ENCODE measurements around the gene COL6A2. TPM values are rescaled to one million over a fixed set of nuclear protein-coding genes. Genes with fewer than 3 reads are reported as not detected.

The COL6A2 gene
- total RNA-seq, 1 donor from 2014 or later, result 5.2 TPM

- no peaks in the 10 kb centered on the region for H3K4me1 Mint-ChIP-seq
- no peak overlapping the region for H2AFZ ChIP-seq (replicated peaks)
- H3K27me3 Mint-ChIP-seq (ENCODE audit: insufficient read depth, low read depth), result no peaks in the 10 kb centered on the region
- no peak for DNase-seq (ENCODE audit: low spot score)
- H3K36me3 ChIP-seq, result no peaks in the 10 kb centered on the region
- H3K4me1 ChIP-seq, result no peaks in the 10 kb centered on the region
- no peaks in the 10 kb centered on the region for H3K79me2 ChIP-seq (ENCODE audit: low read depth)
- H3K9me3 ChIP-seq (ENCODE audit: low read depth), result no peaks in the 10 kb centered on the region
- H4K20me1 ChIP-seq (ENCODE audit: low read depth), result no peaks in the 10 kb centered on the region
- no peaks in the 10 kb centered on the region for H3K27me3 ChIP-seq
- H3K4me3 ChIP-seq, result no peak overlapping the region
- TF ChIP-seq CTCF (IDR thresholded peaks at IDR 0.05) (no peak), EZH2phosphoT487 (IDR thresholded peaks at IDR 0.05) (no peak)
- H3K27ac ChIP-seq, result no peak overlapping the region
- no peak overlapping the region for H3K27ac Mint-ChIP-seq
- no peaks in the 10 kb centered on the region for H3F3A ChIP-seq (ENCODE audit: low read depth)
- peaks cover 8% of the 10 kb centered on the region for H3K36me3 Mint-ChIP-seq
- H3K4me2 ChIP-seq, result no peak overlapping the region
- no peak overlapping the region for H3K4me3 Mint-ChIP-seq
- H3K9ac ChIP-seq, result no peak overlapping the region
- H3K9me3 Mint-ChIP-seq, result peaks cover 3% of the 10 kb centered on the region
These were observed 18.4 kb downstream of the COL6A2 start for GRCh38 chr21:46116189-46116775.

- Histone ChIP-seq H3K9me3 (ENCODE audit: low read depth) (no peaks in the 10 kb centered on the region), H3K36me3 (no peaks in the 10 kb centered on the region), H3K79me2 (ENCODE audit: low read depth) (no peaks in the 10 kb centered on the region), H3K4me1 (no peaks in the 10 kb centered on the region), H3K4me3 (no peak overlapping the region), H2AFZ (replicated peaks) (no peak overlapping the region), H4K20me1 (ENCODE audit: low read depth) (no peaks in the 10 kb centered on the region), H3K9ac (no peak overlapping the region), H3K27ac (no peak overlapping the region), H3K27me3 (no peaks in the 10 kb centered on the region), H3F3A (ENCODE audit: low read depth) (no peaks in the 10 kb centered on the region), H3K4me2 (no peak overlapping the region)
- peaks cover 3% of the 10 kb centered on the region for H3K9me3 Mint-ChIP-seq
- no peak overlapping the region for H3K4me3 Mint-ChIP-seq
- no peaks in the 10 kb centered on the region for H3K4me1 Mint-ChIP-seq
- no peak overlapping the region for H3K27ac Mint-ChIP-seq
- DNase-seq (ENCODE audit: low spot score), result no peak
- H3K27me3 Mint-ChIP-seq (ENCODE audit: insufficient read depth, low read depth), result no peaks in the 10 kb centered on the region
- H3K36me3 Mint-ChIP-seq, result peaks cover 8% of the 10 kb centered on the region
- TF ChIP-seq CTCF (IDR thresholded peaks at IDR 0.05), result no peak
- no peak for TF ChIP-seq EZH2 (IDR thresholded peaks at IDR 0.05)
- no peak for TF ChIP-seq EZH2phosphoT487 (IDR thresholded peaks at IDR 0.05)
These were observed 19.1 kb downstream of the COL6A2 start for GRCh38 chr21:46116776-46117585.

GRCh38 chr21:46117586-46118315 lies 19.8 kb downstream of the COL6A2 start:
- no peaks in the 10 kb centered on the region for H3K27me3 ChIP-seq
- no peaks in the 10 kb centered on the region for H3K79me2 ChIP-seq (ENCODE audit: low read depth)
- Mint-ChIP-seq H3K4me1 (no peaks in the 10 kb centered on the region), H3K36me3 (peaks cover 8% of the 10 kb centered on the region), H3K27ac (no peak overlapping the region), H3K4me3 (no peak overlapping the region), H3K27me3 (ENCODE audit: insufficient read depth, low read depth) (no peaks in the 10 kb centered on the region), H3K9me3 (peaks cover 3% of the 10 kb centered on the region)
- no peak for DNase-seq (ENCODE audit: low spot score)
- no peaks in the 10 kb centered on the region for H3F3A ChIP-seq (ENCODE audit: low read depth)
- H3K9me3 ChIP-seq (ENCODE audit: low read depth), result no peaks in the 10 kb centered on the region
- H4K20me1 ChIP-seq (ENCODE audit: low read depth), result no peaks in the 10 kb centered on the region
- no peak overlapping the region for H3K9ac ChIP-seq
- H3K36me3 ChIP-seq, result no peaks in the 10 kb centered on the region
- H3K4me1 ChIP-seq, result no peaks in the 10 kb centered on the region
- H3K4me2 ChIP-seq, result no peak overlapping the region
- H3K27ac ChIP-seq, result no peak overlapping the region
- H2AFZ ChIP-seq (replicated peaks), result no peak overlapping the region
- H3K4me3 ChIP-seq, result no peak overlapping the region
- TF ChIP-seq EZH2 (IDR thresholded peaks at IDR 0.05), result no peak
- no peak for TF ChIP-seq CTCF (IDR thresholded peaks at IDR 0.05)
- TF ChIP-seq EZH2phosphoT487 (IDR thresholded peaks at IDR 0.05), result no peak

All from neural progenitor cell (in vitro differentiated cells).